Endothelial cell of hepatic sinusoid (primary cell): ENCODE results near the gene WDR45B.

ENCODE experiments used
- in situ Hi-C: cut with HindIII; loops from 2 replicates; pipeline ENCODE4 v1.10.0; 2017; ENCODE audit warnings: low sequenced_read_pairs

Gene WDR45B

DNA sequence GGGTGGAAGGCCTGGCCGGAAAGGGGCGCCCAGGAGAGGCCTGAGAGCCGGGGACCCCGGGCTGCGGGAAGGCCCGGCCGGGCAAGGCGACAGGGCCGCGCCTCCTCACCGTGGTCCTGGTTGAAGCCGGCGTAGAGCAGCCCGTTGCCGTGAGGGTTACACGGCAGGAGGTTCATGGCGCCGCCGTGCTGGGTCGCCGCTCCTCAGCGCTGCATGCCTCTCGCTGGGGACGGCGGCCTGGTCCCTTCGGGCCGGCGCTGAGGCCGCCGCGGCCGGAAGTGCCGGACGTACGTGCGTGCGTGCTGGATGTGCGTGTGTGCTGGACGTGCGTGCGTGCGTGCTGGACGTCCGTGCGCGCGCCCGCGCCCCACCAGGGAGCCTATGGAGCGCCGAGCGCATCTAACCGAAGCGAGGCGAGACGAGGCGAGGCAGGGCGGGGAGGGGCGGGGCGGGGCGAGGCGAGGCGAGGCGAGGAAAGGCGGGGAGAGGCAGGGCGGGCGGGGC lies at the start of gene WDR45B:
Gene WDR45B (minus strand): TSS at position 280 of the 504 bp plus-strand sequence. CDS start 104 bp downstream, at position 176.
- in situ Hi-C loops = no loop called here

GRCh38 chr17:82697808-82698064 lies 49.5 kb upstream of the WDR45B start:
- in situ Hi-C loops = no loop called here

DNA sequence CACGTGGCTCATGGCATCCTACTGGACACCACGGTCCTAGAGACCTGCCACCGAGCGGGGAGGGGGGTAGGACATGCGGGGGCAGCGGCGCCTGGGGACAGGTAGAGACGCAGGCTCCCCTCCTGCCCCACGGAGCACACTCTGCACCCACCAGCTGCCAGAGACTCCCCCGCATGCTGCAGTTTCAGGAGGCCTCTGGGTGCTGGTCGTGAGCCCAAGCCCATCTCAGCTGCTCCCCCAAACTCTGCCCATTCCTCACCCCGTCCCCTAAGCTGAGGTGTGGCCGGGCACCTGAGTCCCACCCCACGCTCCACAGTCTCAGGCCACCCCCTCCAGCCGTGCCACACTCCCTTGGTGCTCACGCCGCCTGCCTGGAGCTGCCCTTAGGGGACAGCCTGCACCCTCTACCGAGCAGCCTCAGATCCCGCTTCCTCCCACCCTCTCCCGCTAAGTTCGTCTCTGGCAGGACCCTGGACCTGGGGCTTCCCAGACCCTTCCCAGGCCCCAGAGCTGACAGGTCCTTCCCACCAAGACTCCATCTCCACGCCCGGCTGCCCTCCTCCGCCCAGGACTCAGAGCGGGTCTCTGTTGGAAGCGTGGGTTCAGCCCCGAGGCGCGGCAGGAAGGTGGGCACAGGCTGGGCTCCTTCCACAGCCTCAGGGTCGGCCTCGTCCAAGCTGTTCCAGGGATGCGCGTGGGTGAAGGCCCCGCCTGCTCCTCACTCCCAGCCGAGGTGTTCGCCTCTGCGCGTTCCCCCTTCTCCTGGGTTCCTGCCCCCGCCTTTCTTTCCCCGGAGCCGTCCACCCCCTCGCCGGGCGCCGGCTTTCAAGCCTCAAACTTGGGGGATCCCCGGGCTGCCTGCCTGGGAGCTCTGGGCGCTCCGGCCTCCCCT lies 48.9 kb upstream of the WDR45B start:
- in situ Hi-C loops = no loop called here

DNA sequence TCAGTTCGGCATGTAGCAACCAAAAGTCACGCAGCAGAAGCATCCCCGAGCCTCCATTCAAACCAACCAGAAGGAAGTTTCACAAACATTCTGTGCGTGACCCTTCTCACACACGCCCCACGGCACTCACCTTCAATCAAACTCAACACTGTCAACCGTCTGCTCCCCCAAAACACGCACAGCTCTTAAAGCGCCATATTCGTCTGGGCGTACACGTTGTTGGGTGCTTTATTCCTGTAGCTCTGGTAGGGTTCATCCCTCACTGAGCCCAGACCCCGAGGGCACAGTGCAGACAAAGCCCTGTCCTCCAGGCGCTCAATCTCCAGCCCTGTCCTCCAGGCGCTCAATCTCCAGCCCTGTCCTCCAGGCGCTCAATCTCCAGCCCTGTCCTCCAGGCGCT lies 48.0 kb upstream of the WDR45B start:
- in situ Hi-C loops = no loop called here

GRCh38 chr17:82694647-82695046 lies 46.4 kb upstream of the WDR45B start:
- in situ Hi-C loops = no loop called here

GRCh38 chr17:82693168-82693867 lies 45.1 kb upstream of the WDR45B start:
- in situ Hi-C loops = no loop called here

GRCh38 chr17:82692268-82692667 lies 44.0 kb upstream of the WDR45B start:
- in situ Hi-C loops = no loop called here

DNA sequence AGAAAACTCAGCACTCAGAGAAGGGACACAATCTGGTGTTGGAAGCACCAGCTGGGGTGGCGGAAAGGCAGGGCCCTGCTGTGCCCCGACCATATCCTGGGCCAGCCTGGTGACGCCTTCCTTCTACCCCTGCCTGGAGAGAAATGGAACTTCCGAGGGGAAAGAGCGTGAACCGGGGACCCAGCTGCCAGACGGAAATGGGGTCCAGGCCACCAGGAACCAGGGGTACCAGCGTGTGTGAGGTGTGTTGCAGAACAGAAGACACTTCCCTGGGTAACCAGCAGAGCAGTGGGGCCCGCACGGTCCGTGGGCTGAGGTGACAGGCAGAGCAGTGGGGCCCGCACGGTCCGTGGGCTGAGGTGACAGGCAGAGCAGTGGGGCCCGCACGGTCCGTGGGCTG lies 43.5 kb upstream of the WDR45B start:
- in situ Hi-C loops = no loop called here

- in situ Hi-C loops = no loop called here
These were observed 42.7 kb upstream of the WDR45B start for GRCh38 chr17:82690786-82691489.

DNA sequence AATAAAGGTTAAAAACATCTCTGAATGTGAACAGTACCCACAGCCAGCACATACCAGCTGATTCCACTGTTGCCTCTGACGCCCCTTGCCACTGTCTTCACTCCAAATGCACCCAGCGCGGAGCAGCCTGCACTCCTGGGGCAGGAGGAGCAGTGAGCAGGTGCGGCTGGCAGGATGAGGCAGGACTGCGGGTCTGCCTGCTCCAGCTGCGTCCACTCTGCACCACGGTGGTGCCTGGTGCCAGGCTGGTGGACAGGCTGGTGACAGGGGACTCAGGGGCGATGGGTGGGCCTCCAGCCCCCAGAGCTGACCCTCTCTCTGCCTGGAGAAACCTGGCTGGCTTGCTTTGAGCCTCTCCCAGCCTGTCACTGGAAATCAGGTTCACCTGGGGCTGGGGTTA lies 40.8 kb upstream of the WDR45B start:
- in situ Hi-C loops = no loop called here

DNA sequence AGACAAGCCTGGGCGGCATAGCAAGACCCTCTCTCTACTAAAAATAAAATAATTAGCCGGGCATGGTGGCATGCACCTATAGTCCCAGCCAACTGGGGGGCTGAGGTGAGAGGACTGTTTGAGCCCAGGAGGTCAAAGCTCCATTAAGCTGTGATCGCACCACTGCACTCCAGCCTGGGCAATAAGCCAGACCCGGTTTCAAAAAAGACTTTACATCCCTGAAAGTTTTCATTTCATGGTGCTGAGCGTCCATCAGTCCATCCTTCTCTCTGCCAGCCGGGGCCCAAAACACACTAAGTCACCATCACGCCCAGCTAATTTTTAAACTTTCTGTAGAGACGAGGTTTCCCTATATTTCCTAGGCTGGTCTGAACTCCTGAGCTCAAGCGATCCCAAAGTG lies 39.6 kb upstream of the WDR45B start:
- in situ Hi-C loops = no loop called here

- in situ Hi-C loops = no loop called here
These were observed 39.2 kb upstream of the WDR45B start for GRCh38 chr17:82687375-82687861.

- in situ Hi-C loops = no loop called here
These were observed 38.4 kb upstream of the WDR45B start for GRCh38 chr17:82686366-82687324.

DNA sequence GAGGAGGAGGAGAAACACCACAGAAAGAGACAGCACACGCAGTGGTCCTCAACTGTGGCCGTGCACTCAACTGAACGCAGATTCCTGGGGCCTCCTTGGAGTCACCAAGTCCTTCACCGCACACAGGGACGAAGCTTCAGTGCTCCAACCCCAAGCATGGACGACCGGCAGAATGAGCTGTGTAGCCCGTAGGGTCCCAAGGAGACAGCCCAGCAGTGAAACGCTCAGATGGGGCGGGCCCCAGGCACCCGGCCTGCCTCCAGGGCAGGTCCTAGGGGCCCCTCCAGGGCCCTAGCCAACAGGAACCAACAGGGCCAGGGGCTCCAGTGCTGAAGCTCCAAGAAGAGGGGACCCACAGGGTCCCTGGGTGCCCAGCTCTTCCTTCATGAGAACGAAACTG lies 37.0 kb upstream of the WDR45B start:
- in situ Hi-C loops = no loop called here

GRCh38 chr17:82684228-82684841 lies 36.1 kb upstream of the WDR45B start:
- in situ Hi-C loops = no loop called here

GRCh38 chr17:82683534-82683933 lies 35.3 kb upstream of the WDR45B start:
- in situ Hi-C loops = no loop called here

- in situ Hi-C loops = no loop called here
These were observed 33.3 kb upstream of the WDR45B start for GRCh38 chr17:82681547-82681946.

GRCh38 chr17:82679586-82680465 lies 31.6 kb upstream of the WDR45B start:
- in situ Hi-C loops = no loop called here
